HL-60 (cell line): ENCODE results near the gene SUSD4.

Source experiments
- REST ChIP-seq: IDR thresholded peaks from 2 replicates; pipeline ENCODE4 v1.6.1; 2012; ENCODE audit warnings: low read depth; ENCODE audit not compliant: insufficient replicate concordance
- TF ChIP-seq, protein P1 (sequence below): IDR thresholded peaks from one replicate; pipeline ENCODE4 v1.5.1; 2011; ENCODE audit warnings: low read length, control low read depth, inconsistent platforms; ENCODE audit not compliant: insufficient read depth

- no peak for TF ChIP-seq REST
- TF ChIP-seq, protein P1, sequence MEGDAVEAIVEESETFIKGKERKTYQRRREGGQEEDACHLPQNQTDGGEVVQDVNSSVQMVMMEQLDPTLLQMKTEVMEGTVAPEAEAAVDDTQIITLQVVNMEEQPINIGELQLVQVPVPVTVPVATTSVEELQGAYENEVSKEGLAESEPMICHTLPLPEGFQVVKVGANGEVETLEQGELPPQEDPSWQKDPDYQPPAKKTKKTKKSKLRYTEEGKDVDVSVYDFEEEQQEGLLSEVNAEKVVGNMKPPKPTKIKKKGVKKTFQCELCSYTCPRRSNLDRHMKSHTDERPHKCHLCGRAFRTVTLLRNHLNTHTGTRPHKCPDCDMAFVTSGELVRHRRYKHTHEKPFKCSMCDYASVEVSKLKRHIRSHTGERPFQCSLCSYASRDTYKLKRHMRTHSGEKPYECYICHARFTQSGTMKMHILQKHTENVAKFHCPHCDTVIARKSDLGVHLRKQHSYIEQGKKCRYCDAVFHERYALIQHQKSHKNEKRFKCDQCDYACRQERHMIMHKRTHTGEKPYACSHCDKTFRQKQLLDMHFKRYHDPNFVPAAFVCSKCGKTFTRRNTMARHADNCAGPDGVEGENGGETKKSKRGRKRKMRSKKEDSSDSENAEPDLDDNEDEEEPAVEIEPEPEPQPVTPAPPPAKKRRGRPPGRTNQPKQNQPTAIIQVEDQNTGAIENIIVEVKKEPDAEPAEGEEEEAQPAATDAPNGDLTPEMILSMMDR = no peak
Observed at GRCh38 chr1:223273511-223273910, 90.5 kb downstream of the SUSD4 start.
